Measurements from ENCODE around the gene ASIC4. TPM values are rescaled to one million over a fixed set of nuclear protein-coding genes. Genes with fewer than 3 reads are reported as not detected.

Gene ASIC4
- polyA plus RNA-seq, 3 donors, result not detected

DNA sequence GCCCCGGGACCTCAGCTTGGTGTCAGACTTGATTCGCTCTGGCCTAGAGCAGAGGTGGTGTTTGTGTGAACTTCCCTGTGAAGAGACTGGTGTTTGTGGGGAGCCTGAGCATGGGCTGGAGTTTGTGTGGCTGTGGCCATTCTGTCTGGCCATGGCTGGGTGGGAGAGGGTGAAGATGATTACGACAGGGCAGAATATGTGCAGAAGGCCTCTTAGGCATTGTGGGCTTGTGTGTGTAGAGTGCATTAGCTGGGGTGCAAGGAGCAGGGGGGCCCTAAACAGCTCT lies 46.6 kb downstream of the ASIC4 start:
- Histone ChIP-seq H4K20me1 (ENCODE audit: insufficient read depth, low read length) (no peaks in the 10 kb centered on the region), H3K9me3 (replicated peaks in 1 of 2; ENCODE audit: control insufficient read depth in 1 of 2, insufficient read depth in 1 of 2, low read length in 2 of 2) (no peaks in the 10 kb centered on the region), H3K27ac (ENCODE audit: low read depth in 1 of 2, low read length in 2 of 2) (no peak overlapping the region), H3K36me3 (replicated peaks in 1 of 2; ENCODE audit: control insufficient read depth in 1 of 2, insufficient read depth in 2 of 2, low read length in 2 of 2) (no peaks in the 10 kb centered on the region), H3K4me3 (replicated peaks in 1 of 3; ENCODE audit: low read depth in 2 of 3, low read length in 3 of 3) (no peak overlapping the region), H3K27me3 (ENCODE audit: control insufficient read depth in 2 of 2, insufficient read depth in 2 of 2, low read length in 2 of 2) (no peaks in the 10 kb centered on the region), H3K4me2 (replicated peaks; ENCODE audit: extremely low read depth, low read length, poor library complexity, severe bottlenecking) (no peak overlapping the region), H2AFZ (ENCODE audit: insufficient read depth, low read depth, low read length, poor library complexity, severe bottlenecking) (no peak overlapping the region), H3K9ac (ENCODE audit: insufficient read depth, low read length, poor library complexity, severe bottlenecking) (no peak overlapping the region), H3K79me2 (ENCODE audit: insufficient read depth, low read length) (no peaks in the 10 kb centered on the region), H3K4me1 (ENCODE audit: control insufficient read depth in 1 of 2, insufficient read depth in 2 of 2, low read length in 2 of 2) (no peaks in the 10 kb centered on the region)
- Mint-ChIP-seq H3K27ac (no peak overlapping the region), H3K4me1 (no peaks in the 10 kb centered on the region), H3K36me3 (no peaks in the 10 kb centered on the region), H3K27me3 (ENCODE audit: low read depth in 3 of 3) (peaks cover 0 to 4% (median 0%) of the 10 kb centered on the region in 3 donors), H3K4me3 (no peak overlapping the region), H3K9me3 (no peaks in the 10 kb centered on the region)
- intact Hi-C loops (cut with micrococcal nuclease), result no loop called here
- no peak for DNase-seq
- WGBS (ENCODE audit: insufficient coverage), result 91% methylated on average over 3 of the region's 3 CpGs
- TF ChIP-seq, protein P1, sequence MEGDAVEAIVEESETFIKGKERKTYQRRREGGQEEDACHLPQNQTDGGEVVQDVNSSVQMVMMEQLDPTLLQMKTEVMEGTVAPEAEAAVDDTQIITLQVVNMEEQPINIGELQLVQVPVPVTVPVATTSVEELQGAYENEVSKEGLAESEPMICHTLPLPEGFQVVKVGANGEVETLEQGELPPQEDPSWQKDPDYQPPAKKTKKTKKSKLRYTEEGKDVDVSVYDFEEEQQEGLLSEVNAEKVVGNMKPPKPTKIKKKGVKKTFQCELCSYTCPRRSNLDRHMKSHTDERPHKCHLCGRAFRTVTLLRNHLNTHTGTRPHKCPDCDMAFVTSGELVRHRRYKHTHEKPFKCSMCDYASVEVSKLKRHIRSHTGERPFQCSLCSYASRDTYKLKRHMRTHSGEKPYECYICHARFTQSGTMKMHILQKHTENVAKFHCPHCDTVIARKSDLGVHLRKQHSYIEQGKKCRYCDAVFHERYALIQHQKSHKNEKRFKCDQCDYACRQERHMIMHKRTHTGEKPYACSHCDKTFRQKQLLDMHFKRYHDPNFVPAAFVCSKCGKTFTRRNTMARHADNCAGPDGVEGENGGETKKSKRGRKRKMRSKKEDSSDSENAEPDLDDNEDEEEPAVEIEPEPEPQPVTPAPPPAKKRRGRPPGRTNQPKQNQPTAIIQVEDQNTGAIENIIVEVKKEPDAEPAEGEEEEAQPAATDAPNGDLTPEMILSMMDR (IDR thresholded peaks at IDR 0.05), result no peak

- DNase-seq, result no peak
- Histone ChIP-seq H3K9me3 (replicated peaks in 1 of 2; ENCODE audit: control insufficient read depth in 1 of 2, insufficient read depth in 1 of 2, low read length in 2 of 2) (no peaks in the 10 kb centered on the region), H3K4me1 (ENCODE audit: control insufficient read depth in 1 of 2, insufficient read depth in 2 of 2, low read length in 2 of 2) (no peaks in the 10 kb centered on the region), H2AFZ (ENCODE audit: insufficient read depth, low read depth, low read length, poor library complexity, severe bottlenecking) (no peak overlapping the region), H3K4me3 (replicated peaks in 1 of 3; ENCODE audit: low read depth in 2 of 3, low read length in 3 of 3) (no peak overlapping the region), H3K9ac (ENCODE audit: insufficient read depth, low read length, poor library complexity, severe bottlenecking) (no peak overlapping the region), H3K27ac (ENCODE audit: low read depth in 1 of 2, low read length in 2 of 2) (no peak overlapping the region), H3K4me2 (replicated peaks; ENCODE audit: extremely low read depth, low read length, poor library complexity, severe bottlenecking) (no peak overlapping the region), H3K79me2 (ENCODE audit: insufficient read depth, low read length) (no peaks in the 10 kb centered on the region), H3K36me3 (replicated peaks in 1 of 2; ENCODE audit: control insufficient read depth in 1 of 2, insufficient read depth in 2 of 2, low read length in 2 of 2) (no peaks in the 10 kb centered on the region), H4K20me1 (ENCODE audit: insufficient read depth, low read length) (no peaks in the 10 kb centered on the region), H3K27me3 (ENCODE audit: control insufficient read depth in 2 of 2, insufficient read depth in 2 of 2, low read length in 2 of 2) (no peaks in the 10 kb centered on the region)
- WGBS (ENCODE audit: insufficient coverage), result 91% methylated on average over 14 of the region's 24 CpGs
- Mint-ChIP-seq H3K4me1 (no peaks in the 10 kb centered on the region), H3K27me3 (ENCODE audit: low read depth in 3 of 3) (peaks cover 0 to 2% (median 0%) of the 10 kb centered on the region in 3 donors), H3K36me3 (no peaks in the 10 kb centered on the region), H3K9me3 (no peaks in the 10 kb centered on the region), H3K27ac (no peak overlapping the region), H3K4me3 (no peak overlapping the region)
- intact Hi-C loops (cut with micrococcal nuclease), result no loop called here
- TF ChIP-seq, protein P1 (IDR thresholded peaks at IDR 0.05), result no peak
Measured at GRCh38 chr2:219561179-219562048, 47.1 kb downstream of the ASIC4 start.
